GM19099 (cell line): ENCODE data around the gene SLC39A13.

Experiments
- POLR2A ChIP-seq: IDR thresholded peaks from 3 replicates; pipeline ENCODE4 v1.6.1; 2011; ENCODE audit warnings: low read depth; ENCODE audit not compliant: insufficient read length; ENCODE audit errors: extremely low read depth

Gene SLC39A13

GRCh38 chr11:47377571-47378009 is 30.8 kb upstream of the SLC39A13 start:
- TF ChIP-seq POLR2A = no peak

GRCh38 chr11:47378010-47378835 is 30.2 kb upstream of the SLC39A13 start, which contains the start of gene SPI1:
SPI1 (minus strand) TSS chr11:47378547; CDS start chr11:47378353, 194 bp downstream.
- TF ChIP-seq POLR2A = peak; percentile 82

GRCh38 chr11:47378836-47379170 is 29.6 kb upstream of the SLC39A13 start:
- TF ChIP-seq POLR2A = no peak

GRCh38 chr11:47379317-47379716 is 29.1 kb upstream of the SLC39A13 start:
- no peak for TF ChIP-seq POLR2A

- TF ChIP-seq POLR2A = no peak
Observed at GRCh38 chr11:47380078-47380477, 28.3 kb upstream of the SLC39A13 start.

GRCh38 chr11:47383071-47383470 is 25.3 kb upstream of the SLC39A13 start:
- TF ChIP-seq POLR2A = no peak

- no peak for TF ChIP-seq POLR2A
Observed at GRCh38 chr11:47384498-47384897, 23.9 kb upstream of the SLC39A13 start.

- TF ChIP-seq POLR2A = no peak
Observed at GRCh38 chr11:47387944-47388696, 20.3 kb upstream of the SLC39A13 start.

- TF ChIP-seq POLR2A = no peak
Observed at GRCh38 chr11:47388697-47389576, 19.5 kb upstream of the SLC39A13 start.

GRCh38 chr11:47389577-47390421 is 18.6 kb upstream of the SLC39A13 start:
- TF ChIP-seq POLR2A = no peak

- TF ChIP-seq POLR2A = no peak
Observed at GRCh38 chr11:47390422-47390760, 18.0 kb upstream of the SLC39A13 start.

- no peak for TF ChIP-seq POLR2A
Observed at GRCh38 chr11:47391077-47391583, 17.3 kb upstream of the SLC39A13 start.

GRCh38 chr11:47391711-47392432 is 16.5 kb upstream of the SLC39A13 start:
- no peak for TF ChIP-seq POLR2A
